ENCODE data around the gene LRRN3. TPM values are rescaled to one million over a fixed set of nuclear protein-coding genes. Genes with fewer than 3 reads are reported as not detected.

The LRRN3 gene
- total and polyA plus RNA-seq, 10 donors, result 0.10 to 1.7 (median 0.28) TPM; not detected in 1

- WGBS, 5 donors, result 74 to 86% (median 78%) methylated on average over 1 of the region's 1 CpG
These were observed 3.5 kb downstream of the LRRN3 start for GRCh38 chr7:111094419-111094818.

GRCh38 chr7:111096997-111097396, 6.1 kb downstream of the LRRN3 start:
- H3K27ac ChIP-seq, result no peak overlapping the region
- TF ChIP-seq POLR2A (IDR thresholded peaks at IDR 0.05) (no peak), POLR2AphosphoS5 (IDR thresholded peaks at IDR 0.05) (no peak)
- TF ChIP-seq, protein P1, sequence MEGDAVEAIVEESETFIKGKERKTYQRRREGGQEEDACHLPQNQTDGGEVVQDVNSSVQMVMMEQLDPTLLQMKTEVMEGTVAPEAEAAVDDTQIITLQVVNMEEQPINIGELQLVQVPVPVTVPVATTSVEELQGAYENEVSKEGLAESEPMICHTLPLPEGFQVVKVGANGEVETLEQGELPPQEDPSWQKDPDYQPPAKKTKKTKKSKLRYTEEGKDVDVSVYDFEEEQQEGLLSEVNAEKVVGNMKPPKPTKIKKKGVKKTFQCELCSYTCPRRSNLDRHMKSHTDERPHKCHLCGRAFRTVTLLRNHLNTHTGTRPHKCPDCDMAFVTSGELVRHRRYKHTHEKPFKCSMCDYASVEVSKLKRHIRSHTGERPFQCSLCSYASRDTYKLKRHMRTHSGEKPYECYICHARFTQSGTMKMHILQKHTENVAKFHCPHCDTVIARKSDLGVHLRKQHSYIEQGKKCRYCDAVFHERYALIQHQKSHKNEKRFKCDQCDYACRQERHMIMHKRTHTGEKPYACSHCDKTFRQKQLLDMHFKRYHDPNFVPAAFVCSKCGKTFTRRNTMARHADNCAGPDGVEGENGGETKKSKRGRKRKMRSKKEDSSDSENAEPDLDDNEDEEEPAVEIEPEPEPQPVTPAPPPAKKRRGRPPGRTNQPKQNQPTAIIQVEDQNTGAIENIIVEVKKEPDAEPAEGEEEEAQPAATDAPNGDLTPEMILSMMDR (IDR thresholded peaks at IDR 0.05 in 8 of 11, conservative IDR thresholded peaks at IDR 0.05 in 3 of 11), result no peak
- peaks cover 0 to 9% (median 1%) of the 10 kb centered on the region in 6 donors for H3K4me1 ChIP-seq
- no peak for DNase-seq
- H3K4me3 ChIP-seq, result no peak overlapping the region
- WGBS, 5 donors, result 88 to 94% (median 91%) methylated on average over 3 of the region's 3 CpGs
- no peaks in the 10 kb centered on the region for H3K9me3 ChIP-seq
- H3K27me3 ChIP-seq (replicated peaks in 1 of 7), result no peaks in the 10 kb centered on the region
- intact Hi-C loops (cut with DNase I; ENCODE audit: low total_unique reads), result no loop called here
- no peaks in the 10 kb centered on the region for H3K36me3 ChIP-seq

More at GRCh38 chr7:111094419-111094818, 3.5 kb downstream of the LRRN3 start:
- intact Hi-C loops (cut with DNase I; ENCODE audit: low total_unique reads), result loop anchor here (5.0 kb wide), 1 partner anchor 393 kb away; no protein-coding TSS in a partner anchor
- no peak overlapping the region for H3K27ac ChIP-seq
- TF ChIP-seq POLR2A (IDR thresholded peaks at IDR 0.05) (no peak), POLR2AphosphoS5 (IDR thresholded peaks at IDR 0.05) (no peak)
- TF ChIP-seq, protein P1 (IDR thresholded peaks at IDR 0.05 in 8 of 11, conservative IDR thresholded peaks at IDR 0.05 in 3 of 11), result no peak
- H3K4me3 ChIP-seq, result no peak overlapping the region
- H3K36me3 ChIP-seq, result no peaks in the 10 kb centered on the region
- no peaks in the 10 kb centered on the region for H3K9me3 ChIP-seq
- no peaks in the 10 kb centered on the region for H3K27me3 ChIP-seq (replicated peaks in 1 of 7)
- DNase-seq, result no peak
- H3K4me1 ChIP-seq, result peaks cover 0 to 16% (median 3%) of the 10 kb centered on the region in 6 donors

DNA sequence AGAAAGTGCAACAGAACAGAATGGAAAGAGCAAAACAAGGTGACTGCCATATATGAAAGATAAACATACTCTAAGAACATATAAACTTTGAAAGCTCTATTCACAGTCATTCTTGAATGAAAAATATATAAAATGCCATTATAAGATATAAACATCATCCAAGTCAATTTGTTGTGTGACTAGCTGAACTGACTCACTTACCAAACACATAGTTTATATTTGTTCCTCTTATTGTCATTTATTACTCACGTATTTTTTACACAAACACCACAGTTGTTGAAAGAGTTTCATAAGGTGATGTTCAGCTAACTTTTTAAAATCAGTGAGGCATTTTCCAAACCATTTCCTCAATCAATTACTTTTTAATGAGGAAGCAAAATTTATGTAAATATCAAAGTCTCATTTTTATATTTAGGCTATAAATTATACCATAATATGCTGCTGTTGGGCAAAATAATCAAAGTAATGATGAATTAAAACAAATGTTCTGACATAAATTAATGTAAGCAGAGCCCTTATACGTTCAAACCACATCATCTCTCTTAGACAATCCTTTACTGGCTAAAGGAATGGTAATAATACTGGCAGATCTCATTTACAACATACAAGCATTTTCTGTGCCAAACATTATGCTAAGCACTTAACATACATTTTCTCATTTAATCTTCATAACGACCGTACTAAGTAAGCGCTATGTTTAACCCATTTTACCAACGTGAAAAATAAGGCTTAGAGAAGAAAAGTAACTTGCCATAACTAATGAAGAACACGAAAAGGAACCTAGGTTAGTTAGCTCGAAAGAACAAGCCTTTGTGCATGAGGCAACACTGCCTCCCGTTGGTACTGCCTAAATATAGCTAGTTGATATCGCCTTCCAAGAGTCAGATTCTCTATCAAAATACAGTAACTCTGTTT, 7.3 kb downstream of the LRRN3 start:
- H3K27ac ChIP-seq, result no peak overlapping the region
- H3K4me3 ChIP-seq, result no peak overlapping the region
- H3K9me3 ChIP-seq, result no peaks in the 10 kb centered on the region
- H3K27me3 ChIP-seq (replicated peaks in 1 of 7), result no peaks in the 10 kb centered on the region
- WGBS, 5 donors, result 36 to 42% (median 38%) methylated on average over 10 of the region's 10 CpGs
- no peak for DNase-seq
- H3K36me3 ChIP-seq, result no peaks in the 10 kb centered on the region
- H3K4me1 ChIP-seq, result peaks cover 0 to 9% (median 1%) of the 10 kb centered on the region in 6 donors
- intact Hi-C loops (cut with DNase I; ENCODE audit: low total_unique reads), result no loop called here
- TF ChIP-seq, protein P1 (IDR thresholded peaks at IDR 0.05 in 8 of 11, conservative IDR thresholded peaks at IDR 0.05 in 3 of 11), result peak in 7 of 11 experiments; percentile 16 to 63 (median 46)
- no peak for TF ChIP-seq POLR2A (IDR thresholded peaks at IDR 0.05)

GRCh38 chr7:111098926-111099250, 8.0 kb downstream of the LRRN3 start:
- Histone ChIP-seq H3K27me3 (replicated peaks in 1 of 7) (no peaks in the 10 kb centered on the region), H3K36me3 (no peaks in the 10 kb centered on the region), H3K4me3 (no peak overlapping the region), H3K9me3 (no peaks in the 10 kb centered on the region), H3K4me1 (peaks cover 0 to 14% (median 2%) of the 10 kb centered on the region in 6 donors), H3K27ac (no peak overlapping the region)
- intact Hi-C loops (cut with DNase I; ENCODE audit: low total_unique reads), result no loop called here
- TF ChIP-seq, protein P1 (IDR thresholded peaks at IDR 0.05 in 8 of 11, conservative IDR thresholded peaks at IDR 0.05 in 3 of 11), result no peak
- TF ChIP-seq POLR2AphosphoS5 (IDR thresholded peaks at IDR 0.05), result no peak
- no peak for TF ChIP-seq POLR2A (IDR thresholded peaks at IDR 0.05)
- no peak for DNase-seq
- WGBS, 5 donors, result 4 to 10% (median 7%) methylated on average over 1 of the region's 1 CpG
